Measurements from ENCODE around the gene CD300LG.
"Not testable (repeated sequence)": the region's sequence is repeated elsewhere in the genome, so short reads cannot be mapped to it uniquely, and the experiment has no call there.

The CD300LG gene

GRCh38 chr17:43880420-43880991 is 33.5 kb downstream of the CD300LG start:
- DNase-seq: peak; percentile 52

DNA sequence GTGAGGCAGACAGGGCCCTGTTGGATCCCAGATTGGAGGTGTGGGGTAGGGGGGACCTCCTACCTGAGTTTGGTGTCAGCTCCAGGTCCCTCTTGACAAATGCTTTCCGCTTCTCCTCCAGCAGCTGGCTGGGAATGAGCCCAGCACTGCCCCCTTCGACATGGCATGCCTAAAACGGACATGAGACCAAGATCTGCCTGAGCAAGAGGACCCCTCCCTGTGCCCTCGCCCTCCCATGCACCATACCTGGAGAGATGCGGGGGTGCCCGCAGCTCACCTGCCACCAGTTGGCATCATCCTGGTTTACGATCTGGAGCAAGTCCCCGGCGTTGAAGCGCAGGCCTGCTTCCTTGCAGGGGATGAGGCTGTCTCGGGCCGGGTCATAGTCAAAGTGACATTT is 34.2 kb downstream of the CD300LG start:
- DNase-seq: no peak

DNA sequence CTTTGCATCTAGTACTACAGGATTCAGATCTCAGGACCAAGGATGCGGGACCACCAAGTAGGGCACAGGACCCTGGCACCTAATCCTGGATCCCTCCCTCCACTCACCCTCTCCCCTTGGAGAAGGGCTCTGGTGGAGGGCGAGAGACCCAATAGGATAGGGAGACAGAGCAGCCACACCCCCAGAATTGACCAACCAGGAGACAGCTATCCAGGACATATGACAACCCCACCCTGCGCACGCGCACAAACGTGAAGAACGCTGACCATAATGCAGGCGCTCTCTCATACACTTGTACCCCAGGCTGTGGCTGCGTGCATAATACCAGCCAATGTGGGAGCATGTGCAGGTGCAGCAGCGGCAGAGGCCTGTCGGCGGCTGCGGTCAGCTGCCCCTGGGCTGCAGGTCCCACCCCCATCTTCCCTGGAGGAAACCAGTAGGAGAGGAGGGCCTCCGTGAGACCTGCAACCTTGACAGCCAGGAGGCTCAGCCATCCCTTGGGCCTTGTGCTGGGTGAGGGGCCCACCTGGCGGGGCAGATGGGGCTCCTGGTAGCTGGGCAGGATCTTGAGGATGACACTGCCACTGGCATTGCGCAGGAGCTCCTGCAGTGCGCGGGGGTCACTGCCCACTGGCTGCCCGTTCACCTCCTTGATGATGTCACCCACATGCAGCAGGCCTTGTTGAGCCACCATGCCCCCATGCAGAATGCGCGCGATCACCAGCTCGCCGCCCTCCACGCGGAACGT is 35.0 kb downstream of the CD300LG start:
- no peak for DNase-seq

GRCh38 chr17:43882761-43883415 is 35.9 kb downstream of the CD300LG start:
- no peak for DNase-seq

DNA sequence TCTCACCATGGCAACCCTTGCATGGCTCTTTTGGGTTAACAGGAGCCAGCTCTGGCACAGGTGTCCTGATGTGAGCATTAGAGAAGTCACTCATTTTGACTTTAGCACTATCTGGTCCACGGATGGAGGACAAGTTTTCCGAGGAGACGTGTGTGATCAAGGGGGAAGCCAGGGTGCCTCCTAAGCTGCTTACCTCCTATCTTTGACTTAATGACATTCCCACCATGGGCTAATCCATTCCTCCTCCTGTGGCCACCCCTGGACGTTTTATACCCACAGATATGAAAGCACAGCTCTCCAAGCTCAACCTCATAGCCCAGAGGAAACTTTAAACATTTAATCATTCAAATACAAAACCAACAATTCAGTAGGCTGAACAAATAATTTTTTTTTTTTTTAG is 41.6 kb downstream of the CD300LG start:
- DNase-seq: no peak

DNA sequence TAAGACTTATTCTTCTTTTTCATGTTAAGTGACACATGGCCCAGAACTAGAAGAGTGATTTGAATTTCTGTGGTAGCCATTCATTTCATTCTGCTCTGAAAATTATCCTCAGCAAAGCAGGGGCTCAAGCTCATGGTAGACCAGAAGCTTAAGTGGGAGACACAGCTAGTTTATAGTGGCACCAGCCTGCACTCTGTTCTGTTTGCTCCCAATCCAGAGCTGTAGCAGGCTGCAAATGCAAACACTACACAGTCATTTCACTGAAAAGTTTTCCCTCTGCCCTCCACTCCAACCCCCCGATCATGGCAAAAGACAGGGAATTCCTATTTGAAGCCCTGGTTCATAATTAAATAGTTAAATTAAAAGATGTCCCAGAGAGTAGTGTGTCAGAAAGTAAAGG is 43.3 kb downstream of the CD300LG start:
- no peak for DNase-seq

- DNase-seq: no peak
Observed at GRCh38 chr17:43891851-43892646, 45.1 kb downstream of the CD300LG start.

- DNase-seq: no peak
Observed at GRCh38 chr17:43892647-43892952, 45.6 kb downstream of the CD300LG start.

- DNase-seq: not testable (repeated sequence)
Observed at GRCh38 chr17:43894494-43894893, 47.5 kb downstream of the CD300LG start.

GRCh38 chr17:43897831-43898230 is 50.9 kb downstream of the CD300LG start:
- no peak for DNase-seq

DNA sequence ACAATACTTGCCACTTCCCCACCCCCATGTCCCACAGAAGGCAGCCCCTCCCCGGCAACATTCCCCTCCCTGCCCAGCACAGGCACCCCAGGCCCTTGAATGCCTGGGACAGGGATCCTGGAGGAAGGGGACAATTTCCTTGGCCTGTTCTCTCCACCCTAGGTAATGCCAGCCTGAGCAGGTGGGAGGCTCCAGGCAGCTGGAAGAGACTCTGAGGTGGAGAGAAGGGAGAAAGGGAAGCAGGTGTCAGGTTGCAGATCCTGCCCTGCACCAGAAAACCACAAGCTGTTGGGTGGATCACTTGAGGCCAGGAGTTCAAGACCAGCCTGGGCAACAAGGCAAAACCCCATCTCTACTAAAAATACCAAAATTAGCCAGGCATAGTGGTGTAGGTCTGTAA is 51.5 kb downstream of the CD300LG start:
- DNase-seq: no peak

DNA sequence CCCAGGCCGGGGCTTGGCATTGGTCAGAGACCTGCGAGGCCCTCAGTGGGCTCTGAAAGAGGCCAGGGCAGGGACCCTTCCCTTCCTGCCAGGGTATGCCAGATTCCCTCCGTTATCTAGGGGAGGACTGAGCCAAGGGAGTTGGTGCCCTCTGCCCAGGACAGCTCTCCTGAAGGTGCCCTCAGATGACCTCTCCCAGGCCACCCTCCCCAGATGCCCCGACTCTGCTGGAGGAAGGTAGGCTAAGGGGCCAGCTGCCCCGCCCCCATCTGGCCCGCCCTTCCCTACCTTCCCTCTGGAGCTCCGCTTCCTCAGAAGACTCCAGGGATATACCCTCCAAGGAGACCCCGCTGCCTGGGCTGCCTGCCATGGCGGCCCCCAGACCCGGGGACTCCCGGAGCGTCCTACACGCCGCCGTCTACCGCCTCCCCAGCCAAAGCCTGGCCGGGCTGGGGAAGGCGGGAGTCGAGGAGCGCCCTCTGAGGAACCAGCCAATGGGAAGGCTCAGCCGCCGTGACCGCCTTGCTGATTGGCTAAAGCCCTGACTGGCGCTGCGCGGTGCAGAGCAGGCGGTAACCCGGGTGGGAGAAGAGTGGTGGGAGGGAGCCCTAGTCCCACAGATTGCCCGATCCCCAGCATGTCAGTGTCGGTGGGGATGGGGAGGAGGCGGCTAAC is 53.3 kb downstream of the CD300LG start:
- peak; percentile 85 for DNase-seq

GRCh38 chr17:43900858-43901754 is 54.1 kb downstream of the CD300LG start:
- DNase-seq: no peak

- no peak for DNase-seq
Observed at GRCh38 chr17:43901861-43902589, 55.0 kb downstream of the CD300LG start.

- no peak for DNase-seq
Observed at GRCh38 chr17:43905400-43905984, 58.5 kb downstream of the CD300LG start.

GRCh38 chr17:43905985-43906852 is 59.2 kb downstream of the CD300LG start:
- peak; percentile 63 for DNase-seq

DNA sequence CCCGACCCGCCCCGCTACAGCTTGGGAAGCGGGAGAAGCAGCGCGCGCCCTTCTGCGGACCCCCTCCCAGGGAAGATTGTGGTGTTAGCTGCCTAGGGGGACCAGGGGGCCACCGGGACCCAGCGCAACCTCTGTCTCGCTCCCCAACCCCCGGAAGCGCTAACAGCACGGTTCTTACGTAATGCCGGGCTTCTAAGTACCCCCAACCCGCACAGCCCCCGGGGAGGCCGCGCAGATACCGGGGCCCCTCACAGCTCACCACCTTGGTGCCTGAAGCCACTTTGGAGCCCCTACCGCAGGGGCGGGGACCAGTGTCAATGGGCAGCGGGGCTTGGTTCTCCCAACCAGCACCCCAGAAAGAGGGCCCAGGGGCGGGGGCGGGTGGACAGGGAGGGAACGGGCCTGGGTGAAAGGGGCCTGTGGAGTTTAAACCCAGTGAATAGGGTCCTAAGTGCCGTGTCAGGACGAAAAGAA is 60.0 kb downstream of the CD300LG start:
- DNase-seq: peak; percentile 33

DNA sequence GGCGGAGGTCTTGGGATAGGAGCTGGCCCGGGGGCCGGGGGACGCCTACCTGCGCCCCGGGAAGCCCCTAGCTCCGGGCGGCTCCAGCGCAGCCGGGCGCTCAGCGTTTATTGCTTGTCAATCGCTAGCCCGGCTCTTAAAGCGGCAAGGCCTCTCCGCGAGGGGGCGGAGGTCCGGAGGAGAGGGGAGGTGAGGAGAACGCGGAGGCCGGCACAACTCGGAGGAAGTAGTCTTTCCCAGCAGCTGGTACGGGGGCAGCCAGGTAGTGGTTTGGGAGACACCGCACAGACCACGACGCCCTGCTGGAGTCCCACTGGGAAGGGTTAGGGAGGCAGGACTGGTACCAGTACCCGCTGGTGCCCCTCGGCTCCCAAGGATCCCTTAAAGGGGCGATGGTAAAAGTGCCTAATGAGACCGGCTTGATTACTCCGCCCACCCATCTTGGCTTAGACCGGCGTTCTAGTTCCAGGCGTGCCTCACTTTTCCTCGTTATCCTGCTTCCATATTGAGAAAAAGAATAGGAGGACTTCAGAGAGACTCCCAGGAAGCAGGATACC is 60.5 kb downstream of the CD300LG start, which contains the start of gene MPP2:
TSS of gene MPP2 (minus strand) at position 112 of the 557 bp plus-strand sequence. CDS start 3,076 bp downstream, outside the sequence.
- peak; percentile 70 for DNase-seq
